HL-60 (cell line): Measurements from ENCODE around the gene SPAG17.

Source experiments
- CTCF ChIP-seq: IDR thresholded peaks from one replicate; pipeline ENCODE4 v1.5.1; 2011; ENCODE audit warnings: low read length, control low read depth, inconsistent platforms; ENCODE audit not compliant: insufficient read depth
- POLR2AphosphoS5 ChIP-seq: IDR thresholded peaks from 2 replicates; pipeline ENCODE4 v1.6.1; 2012; ENCODE audit warnings: low read depth
- REST ChIP-seq: IDR thresholded peaks from 2 replicates; pipeline ENCODE4 v1.6.1; 2012; ENCODE audit warnings: low read depth; ENCODE audit not compliant: insufficient replicate concordance
- SPI1 ChIP-seq: IDR thresholded peaks from 2 replicates; pipeline ENCODE4 v1.6.1; 2012; ENCODE audit warnings: low read depth, mild to moderate bottlenecking, borderline replicate concordance

GRCh38 chr1:118136187-118136941 lies 48.7 kb downstream of the SPAG17 start:
- no peak for TF ChIP-seq REST
- TF ChIP-seq POLR2AphosphoS5: no peak
- no peak for TF ChIP-seq CTCF
- TF ChIP-seq SPI1: no peak
